Left lobe of liver (tissue), 2 donors: ENCODE results near the gene ISG20. TPM values are rescaled to one million over a fixed set of nuclear protein-coding genes. Genes with fewer than 3 reads are reported as not detected.

Experiments used
- ATAC-seq: fragments of 200-7000 bp; cut with Tn5 transposase; one replicate; pipeline ENCODE4 v1.9.1; 2020; ENCODE audit warnings: mild to moderate bottlenecking, moderate library complexity
- DNase-seq: peaks from one replicate; pipeline ENCODE4 v3.0.0-alpha.2; 2020; ENCODE audit warnings: low spot score
- total RNA-seq: library from RNA; stranded (reverse); gene quantifications from one replicate; pipeline ENCODE4 v1.2.1, GENCODE V29; 2021
- donor health status: DM: no; HTN: no; CAD: no; lungs with moderate emphysema.
- donor health status: DM: no; HTN: yes; CAD: no.

Gene ISG20
- total RNA-seq = 5.7 TPM

GRCh38 chr15:88638626-88639372 is at the start of gene ISG20:
Gene ISG20, plus strand, starts transcription at chr15:88639016. Its CDS starts 351 bp downstream, at chr15:88639367.
- ATAC-seq (peak; percentile 82), DNase-seq (peak; percentile 92)

GRCh38 chr15:88590759-88591158 is 48.1 kb upstream of the ISG20 start:
- ATAC-seq (no peak), DNase-seq (no peak)

- no peak for DNase-seq
- ATAC-seq = no peak
Observed at GRCh38 chr15:88591384-88591783, 47.4 kb upstream of the ISG20 start.

- DNase-seq = no peak
Observed at GRCh38 chr15:88603885-88604284, 34.9 kb upstream of the ISG20 start.

GRCh38 chr15:88604381-88605188 is 34.2 kb upstream of the ISG20 start:
- DNase-seq (no peak), ATAC-seq (no peak)

More at GRCh38 chr15:88603885-88604284, 34.9 kb upstream of the ISG20 start:
- no peak for ATAC-seq

GRCh38 chr15:88605189-88606069 is 33.4 kb upstream of the ISG20 start:
- ATAC-seq (peak; percentile 87), DNase-seq (no peak)

- ATAC-seq (no peak), DNase-seq (no peak)
Observed at GRCh38 chr15:88606070-88606794, 32.6 kb upstream of the ISG20 start.

- ATAC-seq (no peak), DNase-seq (no peak)
Observed at GRCh38 chr15:88607951-88608350, 30.9 kb upstream of the ISG20 start.

GRCh38 chr15:88608607-88609181 is 30.1 kb upstream of the ISG20 start:
- ATAC-seq (no peak), DNase-seq (no peak)

GRCh38 chr15:88609344-88610090 is 29.3 kb upstream of the ISG20 start:
- ATAC-seq = no peak

GRCh38 chr15:88610701-88611231 is 28.1 kb upstream of the ISG20 start:
- no peak for ATAC-seq
- DNase-seq = no peak

More at GRCh38 chr15:88609344-88610090, 29.3 kb upstream of the ISG20 start:
- DNase-seq = no peak

- no peak for DNase-seq
Observed at GRCh38 chr15:88612186-88612796, 26.5 kb upstream of the ISG20 start.

GRCh38 chr15:88613074-88613944 is 25.5 kb upstream of the ISG20 start:
- no peak for DNase-seq
- no peak for ATAC-seq

More at GRCh38 chr15:88612186-88612796, 26.5 kb upstream of the ISG20 start:
- ATAC-seq = no peak

- DNase-seq = peak; percentile 83
- peak; percentile 86 for ATAC-seq
Observed at GRCh38 chr15:88615303-88616107, 23.3 kb upstream of the ISG20 start.

GRCh38 chr15:88616240-88616639 is 22.6 kb upstream of the ISG20 start:
- ATAC-seq (no peak), DNase-seq (no peak)

- no peak for ATAC-seq
- no peak for DNase-seq
Observed at GRCh38 chr15:88617031-88617722, 21.6 kb upstream of the ISG20 start.
